ENCODE data around the gene MRM2. TPM values are rescaled to one million over a fixed set of nuclear protein-coding genes. Genes with fewer than 3 reads are reported as not detected.

The MRM2 gene
- total and polyA plus RNA-seq, 10 of the 15 experiments (the other 5 are each of a cell fraction or from before 2014, with no cell fraction given) = 43.2 to 128 (median 71.4) TPM

GRCh38 chr7:2288503-2288902, 46.5 kb upstream of the MRM2 start (continued):
- TF ChIP-seq PBX3 (IDR thresholded peaks at IDR 0.05; ENCODE audit: insufficient replicate concordance, low read depth, low read length) (no peak), ZNF274 (IDR thresholded peaks at IDR 0.05; ENCODE audit: insufficient read depth, insufficient read length) (no peak), TAF1 (IDR thresholded peaks at IDR 0.05; ENCODE audit: borderline replicate concordance, low read depth, low read length) (no peak), NFYA (IDR thresholded peaks at IDR 0.05; ENCODE audit: borderline replicate concordance, low read depth, low read length) (no peak), GATAD2B (conservative IDR thresholded peaks at IDR 0.05; ENCODE audit: low read depth) (no peak), ZSCAN29 (IDR thresholded peaks at IDR 0.05) (no peak), RUNX3 (IDR thresholded peaks at IDR 0.05; ENCODE audit: low read length) (peak; percentile 72), CHD1 (IDR thresholded peaks at IDR 0.05; ENCODE audit: low read depth, low read length) (no peak), PAX5 (IDR thresholded peaks at IDR 0.05; ENCODE audit: borderline replicate concordance, low read depth, low read length) (peak; percentile 50; the same call in 1 of the 2 replicates), HDGF (IDR thresholded peaks at IDR 0.05) (peak; percentile 58; the same call in 1 of the 2 replicates), CBX5 (IDR thresholded peaks at IDR 0.05; ENCODE audit: low read depth) (no peak), SRF (IDR thresholded peaks at IDR 0.05; ENCODE audit: low read depth in 2 of 2, low read length in 2 of 2) (no peak), NFYB (IDR thresholded peaks at IDR 0.05; ENCODE audit: insufficient read depth, low read depth, low read length) (no peak), WRNIP1 (IDR thresholded peaks at IDR 0.05; ENCODE audit: borderline replicate concordance, low read depth, low read length) (no peak), RELA (IDR thresholded peaks at IDR 0.05; ENCODE audit: borderline replicate concordance, partially characterized antibody) (peak; percentile 54), USF2 (IDR thresholded peaks at IDR 0.05; ENCODE audit: borderline replicate concordance, low read depth, low read length) (no peak), ETV6 (conservative IDR thresholded peaks at IDR 0.05 in 1 of 2, IDR thresholded peaks at IDR 0.05 in 1 of 2; ENCODE audit: borderline replicate concordance in 1 of 2, low read depth in 1 of 2) (0 out of 4 replicates have a peak, but pooled peaks of 1 of the 2 experiments have one; percentile 40), MLLT1 (IDR thresholded peaks at IDR 0.05) (no peak), YBX1 (IDR thresholded peaks at IDR 0.05) (no peak), CEBPB (IDR thresholded peaks at IDR 0.05; ENCODE audit: borderline replicate concordance in 1 of 2, low read depth in 2 of 2, low read length in 2 of 2) (no peak), TCF12 (IDR thresholded peaks at IDR 0.05; ENCODE audit: low read depth, low read length) (no peak), ATF7 (IDR thresholded peaks at IDR 0.05; ENCODE audit: low read depth) (0 out of 2 replicates have a peak, but pooled peaks have one; percentile 28), PKNOX1 (IDR thresholded peaks at IDR 0.05) (no peak)
- TF ChIP-seq, protein P1, sequence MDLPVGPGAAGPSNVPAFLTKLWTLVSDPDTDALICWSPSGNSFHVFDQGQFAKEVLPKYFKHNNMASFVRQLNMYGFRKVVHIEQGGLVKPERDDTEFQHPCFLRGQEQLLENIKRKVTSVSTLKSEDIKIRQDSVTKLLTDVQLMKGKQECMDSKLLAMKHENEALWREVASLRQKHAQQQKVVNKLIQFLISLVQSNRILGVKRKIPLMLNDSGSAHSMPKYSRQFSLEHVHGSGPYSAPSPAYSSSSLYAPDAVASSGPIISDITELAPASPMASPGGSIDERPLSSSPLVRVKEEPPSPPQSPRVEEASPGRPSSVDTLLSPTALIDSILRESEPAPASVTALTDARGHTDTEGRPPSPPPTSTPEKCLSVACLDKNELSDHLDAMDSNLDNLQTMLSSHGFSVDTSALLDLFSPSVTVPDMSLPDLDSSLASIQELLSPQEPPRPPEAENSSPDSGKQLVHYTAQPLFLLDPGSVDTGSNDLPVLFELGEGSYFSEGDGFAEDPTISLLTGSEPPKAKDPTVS (IDR thresholded peaks at IDR 0.05; ENCODE audit: low read depth, low read length) = no peak
